GM12892 (cell line): ENCODE results near the gene PPIF.
"Not testable (repeated sequence)": the region's sequence is repeated elsewhere in the genome, so short reads cannot be mapped to it uniquely, and the experiment has no call there.

Source experiments
- DNase-seq: peaks from one replicate; pipeline ENCODE4 v3.0.0; 2011; ENCODE audit not compliant: insufficient read length
- FAIRE-seq: peaks from 2 replicates; lab custom pipeline; 2011; peaks lifted over from hg19 to GRCh38; lab: Jason Lieb, UNC
- POLR2A ChIP-seq: IDR thresholded peaks from 2 replicates; pipeline ENCODE4 v1.6.1; 2011; ENCODE audit warnings: low read depth, low read length, control low read depth
- POLR2AphosphoS5 ChIP-seq: IDR thresholded peaks from 2 replicates; pipeline ENCODE4 v1.6.1; 2011; ENCODE audit warnings: low read depth, low read length, control low read depth
- TAF1 ChIP-seq: IDR thresholded peaks from 2 replicates; pipeline ENCODE4 v1.6.1; 2011; ENCODE audit warnings: low read depth, mild to moderate bottlenecking, control low read depth, low read length, borderline replicate concordance

PPIF gene

GRCh38 chr10:79336276-79336675 lies 11.0 kb upstream of the PPIF start:
- TF ChIP-seq POLR2AphosphoS5 (no peak), POLR2A (no peak), TAF1 (no peak)
- FAIRE-seq (no peak), DNase-seq (no peak)

- no peak for DNase-seq
- TF ChIP-seq POLR2A (no peak), TAF1 (no peak), POLR2AphosphoS5 (no peak)
- no peak for FAIRE-seq
These were observed 10.5 kb upstream of the PPIF start for GRCh38 chr10:79336739-79337138.

- not testable (repeated sequence) for FAIRE-seq, DNase-seq
These were observed 9.3 kb upstream of the PPIF start for GRCh38 chr10:79337783-79338469.

- FAIRE-seq (no peak), DNase-seq (no peak)
- TF ChIP-seq TAF1 = no peak
- no peak for TF ChIP-seq POLR2A
- TF ChIP-seq POLR2AphosphoS5 = no peak
These were observed 8.0 kb upstream of the PPIF start for GRCh38 chr10:79339266-79339665.

GRCh38 chr10:79340646-79341244 lies 6.5 kb upstream of the PPIF start:
- TF ChIP-seq TAF1 = no peak
- TF ChIP-seq POLR2AphosphoS5 = no peak
- no peak for TF ChIP-seq POLR2A
- FAIRE-seq (no peak), DNase-seq (no peak)

GRCh38 chr10:79342295-79342761 lies 4.9 kb upstream of the PPIF start:
- DNase-seq (no peak), FAIRE-seq (no peak)
- TF ChIP-seq TAF1 (no peak), POLR2A (no peak), POLR2AphosphoS5 (no peak)

GRCh38 chr10:79342811-79343561 lies 4.3 kb upstream of the PPIF start:
- TF ChIP-seq TAF1 (no peak), POLR2AphosphoS5 (no peak), POLR2A (no peak)
- no peak for DNase-seq
- no peak for FAIRE-seq

GRCh38 chr10:79344502-79345195 lies 2.6 kb upstream of the PPIF start:
- TF ChIP-seq POLR2A = no peak
- no peak for TF ChIP-seq POLR2AphosphoS5
- TF ChIP-seq TAF1 = no peak
- DNase-seq (no peak), FAIRE-seq (no peak)

- no peak for TF ChIP-seq POLR2A
- no peak for TF ChIP-seq POLR2AphosphoS5
- TF ChIP-seq TAF1 = no peak
- FAIRE-seq (no peak), DNase-seq (no peak)
These were observed 1.8 kb upstream of the PPIF start for GRCh38 chr10:79345241-79346011.

GRCh38 chr10:79346012-79346340 lies 1.3 kb upstream of the PPIF start:
- DNase-seq (no peak), FAIRE-seq (no peak)
- no peak for TF ChIP-seq POLR2A
- no peak for TF ChIP-seq POLR2AphosphoS5
- no peak for TF ChIP-seq TAF1

GRCh38 chr10:79346388-79347225 lies 662 bp upstream of the PPIF start:
- TF ChIP-seq POLR2A (no peak), TAF1 (no peak), POLR2AphosphoS5 (no peak)
- FAIRE-seq = no peak
- no peak for DNase-seq
